OCI-LY7 (cell line): ENCODE data around the gene NEU2. TPM values are rescaled to one million over a fixed set of nuclear protein-coding genes. Genes with fewer than 3 reads are reported as not detected.

ENCODE experiments used
- BruUV-seq: library from RNA; stranded (reverse); fragments of 400-500 nt; replicated peaks from 2 replicates; lab custom pipeline; 2021; lab: Mats Ljungman, UMichigan
- CTCF ChIA-PET: fragments of 300-600 bp; sonication (Branson Sonifier 250); formaldehyde crosslinking; loops from one replicate; lab custom pipeline; 2022; ENCODE audit warnings: antibody characterized with exemption; ENCODE audit not compliant: unreplicated experiment; lab: Charles Lee
- POLR2A ChIA-PET: fragments of 300-600 bp; sonication (Branson Sonifier 250); formaldehyde crosslinking; loops from one replicate; lab custom pipeline; 2022; ENCODE audit warnings: antibody characterized with exemption; lab: Charles Lee
- DNase-seq: peaks from one replicate; pipeline ENCODE4 v3.0.0-alpha.2; 2015; ENCODE audit warnings: low spot score
- H2AFZ ChIP-seq: fragments of 200-600 bp; sonication (generic), shearing (Covaris generic); 2 replicates; pipeline ENCODE4 v1.6.1; 2014; ENCODE audit warnings: mild to moderate bottlenecking, antibody characterized with exemption, low read length, moderate library complexity
- H3K27ac ChIP-seq: fragments of 200-600 bp; sonication (generic); 2 replicates; pipeline ENCODE4 v1.5.1; 2014; ENCODE audit warnings: mixed run types, low read depth, mild to moderate bottlenecking, moderate library complexity, low read length, inconsistent platforms; ENCODE audit not compliant: poor library complexity, severe bottlenecking
- H3K36me3 ChIP-seq: fragments of 200-600 bp; sonication (generic); 2 replicates; pipeline ENCODE4 v1.6.1; 2014; ENCODE audit warnings: mild to moderate bottlenecking, antibody characterized with exemption, low read length, moderate library complexity, mixed read lengths; ENCODE audit not compliant: insufficient read depth
- H3K4me1 ChIP-seq: fragments of 200-600 bp; sonication (generic); 2 replicates; pipeline ENCODE4 v1.5.1; 2014; ENCODE audit warnings: mild to moderate bottlenecking, low read length; ENCODE audit not compliant: insufficient read depth, poor library complexity, severe bottlenecking
- H3K4me2 ChIP-seq: fragments of 200-600 bp; sonication (generic); 2 replicates; pipeline ENCODE4 v1.6.1; 2014; ENCODE audit warnings: mild to moderate bottlenecking, low read length
- H3K4me3 ChIP-seq: fragments of 200-600 bp; sonication (generic); 2 replicates; pipeline ENCODE4 v1.5.1; 2014; ENCODE audit warnings: mild to moderate bottlenecking, low read depth, low read length; ENCODE audit not compliant: poor library complexity, severe bottlenecking
- H3K79me2 ChIP-seq: fragments of 200-600 bp; sonication (generic); 2 replicates; pipeline ENCODE4 v1.6.1; 2016; ENCODE audit warnings: low read depth, mild to moderate bottlenecking, low read length, moderate library complexity, mixed read lengths; ENCODE audit not compliant: insufficient read depth
- H3K9me2 ChIP-seq: fragments of 200-600 bp; sonication (generic); 2 replicates; pipeline ENCODE4 v1.6.1; 2016; ENCODE audit warnings: mild to moderate bottlenecking, low read length, mixed read lengths; ENCODE audit not compliant: insufficient read depth
- H3K9me3 ChIP-seq: fragments of 200-600 bp; sonication (generic); 2 replicates; pipeline ENCODE4 v1.6.1; 2014; ENCODE audit warnings: mild to moderate bottlenecking, mixed run types, low read length, mixed read lengths
- H4K20me1 ChIP-seq: fragments of 200-600 bp; sonication (generic); 2 replicates; pipeline ENCODE4 v1.6.1; 2014; ENCODE audit warnings: mild to moderate bottlenecking, antibody characterized with exemption, low read length, moderate library complexity, mixed read lengths; ENCODE audit not compliant: insufficient read depth
- EZH2phosphoT487 ChIP-seq: fragments of 200-600 bp; sonication (generic); IDR thresholded peaks from 2 replicates; pipeline ENCODE4 v1.6.1; 2018; ENCODE audit warnings: low read depth, borderline replicate concordance, mild to moderate bottlenecking, mixed run types, antibody characterized with exemption, low read length, moderate library complexity, mixed read lengths
- intact Hi-C: fragments of 100-400 bp; cut with micrococcal nuclease; formaldehyde crosslinking; loops from one replicate; pipeline ENCODE4 v1.10.0; 2022; ENCODE audit not compliant: unreplicated experiment
- total RNA-seq, 2 experiments: library from RNA; depleted of rRNA in 1 of 2; stranded (reverse); fragments of >200 nt in 1 of 2; shearing (Covaris generic) in 1 of 2; gene quantifications; 2 replicates each; pipeline ENCODE4 v1.2.3, GENCODE V29; 2014 to 2022
- TF ChIP-seq, protein P1 (sequence below): fragments of 200-600 bp; sonication (generic); conservative IDR thresholded peaks from 2 replicates; pipeline ENCODE4 v1.5.1; 2014; ENCODE audit warnings: mild to moderate bottlenecking, antibody characterized with exemption, low read length, moderate library complexity, mixed read lengths

The NEU2 gene
- total RNA-seq, 2 experiments from 2014 or later, result not detected

DNA sequence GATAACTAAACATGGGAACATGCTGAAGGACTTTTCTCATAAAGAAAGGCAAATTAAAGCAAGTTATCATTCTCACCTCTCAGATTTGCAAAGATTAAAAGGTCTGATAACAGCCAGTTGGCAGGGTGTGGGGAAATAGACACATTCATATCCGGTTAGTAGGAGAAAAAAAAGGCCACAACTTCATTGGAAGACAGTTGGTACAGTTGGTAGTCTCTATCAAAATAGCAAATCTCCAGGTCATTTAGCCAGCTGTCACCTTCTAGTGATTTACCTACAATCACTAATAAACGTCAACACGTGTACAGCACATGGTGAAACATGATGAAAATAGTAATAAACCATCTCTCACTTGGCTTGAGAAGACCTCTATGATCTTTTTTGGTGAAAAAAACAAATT is 44.3 kb downstream of the NEU2 start:
- TF ChIP-seq, protein P1, sequence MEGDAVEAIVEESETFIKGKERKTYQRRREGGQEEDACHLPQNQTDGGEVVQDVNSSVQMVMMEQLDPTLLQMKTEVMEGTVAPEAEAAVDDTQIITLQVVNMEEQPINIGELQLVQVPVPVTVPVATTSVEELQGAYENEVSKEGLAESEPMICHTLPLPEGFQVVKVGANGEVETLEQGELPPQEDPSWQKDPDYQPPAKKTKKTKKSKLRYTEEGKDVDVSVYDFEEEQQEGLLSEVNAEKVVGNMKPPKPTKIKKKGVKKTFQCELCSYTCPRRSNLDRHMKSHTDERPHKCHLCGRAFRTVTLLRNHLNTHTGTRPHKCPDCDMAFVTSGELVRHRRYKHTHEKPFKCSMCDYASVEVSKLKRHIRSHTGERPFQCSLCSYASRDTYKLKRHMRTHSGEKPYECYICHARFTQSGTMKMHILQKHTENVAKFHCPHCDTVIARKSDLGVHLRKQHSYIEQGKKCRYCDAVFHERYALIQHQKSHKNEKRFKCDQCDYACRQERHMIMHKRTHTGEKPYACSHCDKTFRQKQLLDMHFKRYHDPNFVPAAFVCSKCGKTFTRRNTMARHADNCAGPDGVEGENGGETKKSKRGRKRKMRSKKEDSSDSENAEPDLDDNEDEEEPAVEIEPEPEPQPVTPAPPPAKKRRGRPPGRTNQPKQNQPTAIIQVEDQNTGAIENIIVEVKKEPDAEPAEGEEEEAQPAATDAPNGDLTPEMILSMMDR, result no peak
- TF ChIP-seq EZH2phosphoT487, result no peak
- H3K4me2 ChIP-seq, result peak overlapping the region; percentile 79
- peaks cover 55% of the 10 kb centered on the region for H3K36me3 ChIP-seq
- H3K27ac ChIP-seq, result peak overlapping the region; percentile 93
- BruUV-seq, result no TSS peak
- POLR2A ChIA-PET, result interaction anchor here (1.1 to 4.4 kb wide), 4 partner anchors 7 to 147 kb away, joined by 5 to 45 read pairs (median 6); no protein-coding TSS in a partner anchor
- peak; percentile 75 for DNase-seq
- H3K9me2 ChIP-seq, result no peaks in the 10 kb centered on the region
- intact Hi-C loops, result loop anchor here (2.0 kb wide), 1 partner anchor 14 kb away; no protein-coding TSS in a partner anchor
- peaks cover 2% of the 10 kb centered on the region; the same call in 1 of the 2 replicates for H3K9me3 ChIP-seq
- H3K4me1 ChIP-seq, result peaks cover 96% of the 10 kb centered on the region
- CTCF ChIA-PET, result interaction anchor here (0.8 to 1.7 kb wide), 4 partner anchors 8 to 24 kb away, joined by 3 to 6 read pairs (median 4); no protein-coding TSS in a partner anchor
- no peaks in the 10 kb centered on the region for H4K20me1 ChIP-seq
- peak overlapping the region; percentile 56 for H3K4me3 ChIP-seq
- H3K79me2 ChIP-seq, result peaks cover 59% of the 10 kb centered on the region
- H2AFZ ChIP-seq, result no peak overlapping the region

DNA sequence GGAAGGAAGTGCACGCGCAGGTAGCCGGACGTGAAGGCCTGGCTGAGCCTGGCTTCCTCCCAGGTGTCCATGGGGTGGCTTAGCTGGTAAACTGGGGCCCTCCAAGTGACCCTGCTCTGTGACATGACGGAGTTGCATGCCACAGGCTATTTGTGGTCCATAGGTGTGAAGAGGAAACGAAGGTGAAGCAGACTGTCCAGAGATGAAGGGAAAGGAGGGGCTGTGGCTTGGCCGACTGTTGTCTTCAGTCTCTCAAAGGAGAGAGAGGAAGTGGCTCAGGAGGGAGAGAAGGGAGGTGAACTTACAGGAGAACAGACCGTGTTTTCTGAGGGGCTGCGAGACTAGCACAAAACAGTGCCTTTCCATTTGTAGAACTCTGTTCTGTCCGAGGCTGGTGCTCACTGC is 47.0 kb downstream of the NEU2 start:
- CTCF ChIA-PET, result interaction anchor here (0.6 kb wide), 1 partner anchor 19 kb away, joined by 4 read pairs; the partner anchor contains the start of gene INPP5D

More for the DNA sequence above, 47.0 kb downstream of the NEU2 start:
- BruUV-seq, result no TSS peak
- H3K27ac ChIP-seq, result peak overlapping the region; percentile 98
- H3K4me1 ChIP-seq, result peaks cover 100% of the 10 kb centered on the region
- peak overlapping the region; percentile 80 for H3K4me2 ChIP-seq
- H3K4me3 ChIP-seq, result peak overlapping the region; percentile 4
- TF ChIP-seq, protein P1, result no peak
- TF ChIP-seq EZH2phosphoT487, result no peak
- POLR2A ChIA-PET, result interaction anchor here (0.6 to 1.5 kb wide), 3 partner anchors 10 to 22 kb away, joined by 3 read pairs; no protein-coding TSS in a partner anchor
- intact Hi-C loops, result loop anchor here (1.0 kb wide), 1 partner anchor 21 kb away; no protein-coding TSS in a partner anchor
- peaks cover 52% of the 10 kb centered on the region; the same call in 1 of the 2 replicates for H3K79me2 ChIP-seq
- DNase-seq, result peak; percentile 77
- no peaks in the 10 kb centered on the region for H3K9me3 ChIP-seq
- peaks cover 46% of the 10 kb centered on the region for H3K36me3 ChIP-seq
- no peaks in the 10 kb centered on the region for H4K20me1 ChIP-seq
- H2AFZ ChIP-seq, result no peak overlapping the region
- H3K9me2 ChIP-seq, result no peaks in the 10 kb centered on the region
